Chondrocyte (in vitro differentiated cells): ENCODE measurements around the gene ARHGDIA. TPM values are rescaled to one million over a fixed set of nuclear protein-coding genes. Genes with fewer than 3 reads are reported as not detected.

ENCODE experiments used
- DNase-seq: peaks from one replicate; pipeline ENCODE4 v3.0.0; 2021; ENCODE audit warnings: mixed read lengths, low spot score
- H3K27ac Mint-ChIP-seq: one replicate; pipeline ENCODE4 v1.8.0; 2021; ENCODE audit warnings: mild to moderate bottlenecking, moderate library complexity, mixed read lengths; ENCODE audit not compliant: unreplicated experiment
- H3K27me3 Mint-ChIP-seq: 2 replicates; pipeline ENCODE4 v1.8.0; 2021; ENCODE audit warnings: low read depth, mixed read lengths
- H3K36me3 Mint-ChIP-seq: 2 replicates; pipeline ENCODE4 v1.8.0; 2021; ENCODE audit warnings: low read depth, mixed read lengths
- H3K4me1 Mint-ChIP-seq: 2 replicates; pipeline ENCODE4 v1.8.0; 2021; ENCODE audit warnings: low read depth, mild to moderate bottlenecking, mixed read lengths
- H3K4me3 Mint-ChIP-seq: one replicate; pipeline ENCODE4 v1.8.0; 2021; ENCODE audit warnings: mild to moderate bottlenecking, moderate library complexity, mixed read lengths; ENCODE audit not compliant: unreplicated experiment
- H3K9me3 Mint-ChIP-seq: 2 replicates; pipeline ENCODE4 v1.8.0; 2021; ENCODE audit warnings: low read depth, mixed read lengths
- CTCF ChIP-seq: fragments of 200-600 bp; sonication (generic); IDR thresholded peaks from 2 replicates; pipeline ENCODE4 v1.5.0; 2021; ENCODE audit warnings: antibody characterized with exemption, mild to moderate bottlenecking, moderate library complexity
- total RNA-seq: library from RNA; stranded (reverse); gene quantifications from 3 replicates; pipeline ENCODE4 v1.2.1, GENCODE V29; 2021

Gene ARHGDIA
- total RNA-seq, 1 donor from 2014 or later, result 481 TPM

GRCh38 chr17:81900181-81900820 lies 29.2 kb upstream of the ARHGDIA start:
- H3K9me3 Mint-ChIP-seq, result no peaks in the 10 kb centered on the region
- no peak for DNase-seq
- peaks cover 24% of the 10 kb centered on the region for H3K4me1 Mint-ChIP-seq
- peak overlapping the region; percentile 74 for H3K27ac Mint-ChIP-seq
- H3K36me3 Mint-ChIP-seq, result peaks cover 4% of the 10 kb centered on the region
- H3K4me3 Mint-ChIP-seq, result no peak overlapping the region
- H3K27me3 Mint-ChIP-seq, result no peaks in the 10 kb centered on the region
- TF ChIP-seq CTCF, result no peak

GRCh38 chr17:81899514-81900166 lies 28.5 kb upstream of the ARHGDIA start:
- Mint-ChIP-seq H3K27ac (peak overlapping the region; percentile 74), H3K27me3 (no peaks in the 10 kb centered on the region), H3K36me3 (peaks cover 6% of the 10 kb centered on the region), H3K9me3 (no peaks in the 10 kb centered on the region), H3K4me1 (peaks cover 24% of the 10 kb centered on the region), H3K4me3 (no peak overlapping the region)
- DNase-seq, result no peak
- no peak for TF ChIP-seq CTCF

GRCh38 chr17:81898885-81899284 lies 27.7 kb upstream of the ARHGDIA start:
- peak overlapping the region; percentile 90 for H3K27ac Mint-ChIP-seq
- no peak overlapping the region for H3K4me3 Mint-ChIP-seq
- no peaks in the 10 kb centered on the region for H3K27me3 Mint-ChIP-seq
- H3K9me3 Mint-ChIP-seq, result no peaks in the 10 kb centered on the region
- DNase-seq, result no peak
- peaks cover 24% of the 10 kb centered on the region for H3K4me1 Mint-ChIP-seq
- peaks cover 6% of the 10 kb centered on the region for H3K36me3 Mint-ChIP-seq
- TF ChIP-seq CTCF, result no peak

GRCh38 chr17:81898029-81898866 lies 27.1 kb upstream of the ARHGDIA start:
- H3K4me1 Mint-ChIP-seq, result peaks cover 24% of the 10 kb centered on the region
- H3K27ac Mint-ChIP-seq, result peak overlapping the region; percentile 90
- no peaks in the 10 kb centered on the region for H3K27me3 Mint-ChIP-seq
- peaks cover 6% of the 10 kb centered on the region for H3K36me3 Mint-ChIP-seq
- no peak for DNase-seq
- H3K4me3 Mint-ChIP-seq, result peak overlapping the region; percentile 9
- no peaks in the 10 kb centered on the region for H3K9me3 Mint-ChIP-seq
- no peak for TF ChIP-seq CTCF

GRCh38 chr17:81895400-81895799 lies 24.3 kb upstream of the ARHGDIA start:
- no peak overlapping the region for H3K4me3 Mint-ChIP-seq
- H3K9me3 Mint-ChIP-seq, result no peaks in the 10 kb centered on the region
- no peak for DNase-seq
- no peak for TF ChIP-seq CTCF
- H3K4me1 Mint-ChIP-seq, result peaks cover 27% of the 10 kb centered on the region
- H3K27me3 Mint-ChIP-seq, result no peaks in the 10 kb centered on the region
- peaks cover 6% of the 10 kb centered on the region for H3K36me3 Mint-ChIP-seq
- H3K27ac Mint-ChIP-seq, result no peak overlapping the region
